HG02973 (cell line): ENCODE results near the gene HECTD4.

Experiments used
- ATAC-seq: cut with Tn5 transposase; IDR thresholded peaks from one replicate; pipeline ENCODE4 v1.9.1; 2021; ENCODE audit warnings: moderate library complexity; ENCODE audit not compliant: unreplicated experiment

The HECTD4 gene

DNA sequence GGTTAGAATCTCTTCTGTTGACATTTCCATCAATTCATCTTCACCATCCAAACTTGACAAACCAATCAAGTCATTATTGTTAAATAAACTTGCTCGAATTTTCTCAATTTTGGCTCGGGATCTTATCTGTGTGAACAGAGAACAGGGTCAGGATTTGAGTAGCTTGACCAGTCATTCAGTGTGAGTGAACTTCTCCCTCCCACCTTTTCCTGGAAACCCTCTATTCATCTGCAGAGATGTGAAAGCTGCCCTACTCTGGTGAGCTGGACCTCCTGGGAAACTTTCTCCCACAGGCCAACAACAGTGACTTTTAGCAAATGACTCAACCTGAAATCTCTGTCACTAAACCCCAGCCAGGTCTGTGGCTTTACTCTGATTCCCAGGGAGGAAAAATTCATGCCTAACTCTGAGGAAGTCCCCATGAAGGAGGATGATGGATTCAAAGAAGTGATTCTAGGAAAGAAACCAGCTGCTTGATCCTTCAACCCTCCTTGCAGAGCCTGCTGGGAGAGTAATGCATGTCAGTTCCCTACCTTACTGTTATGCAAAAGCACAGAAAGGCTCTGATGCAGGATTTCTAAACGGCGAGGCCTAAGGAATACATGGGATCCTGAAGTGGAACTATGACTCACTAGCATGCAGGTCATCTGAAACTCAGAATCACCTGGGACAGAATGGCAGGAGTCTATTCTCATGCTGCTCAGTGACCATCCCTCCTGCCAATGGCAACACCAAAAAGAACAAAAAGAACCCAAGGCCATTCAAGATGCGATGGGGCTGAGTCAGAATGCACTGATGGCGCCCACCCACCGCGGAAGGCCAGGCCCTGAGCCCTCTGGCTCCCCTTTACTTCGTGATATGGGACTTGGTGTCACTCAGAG lies 198.8 kb downstream of the HECTD4 start:
- no peak for ATAC-seq

DNA sequence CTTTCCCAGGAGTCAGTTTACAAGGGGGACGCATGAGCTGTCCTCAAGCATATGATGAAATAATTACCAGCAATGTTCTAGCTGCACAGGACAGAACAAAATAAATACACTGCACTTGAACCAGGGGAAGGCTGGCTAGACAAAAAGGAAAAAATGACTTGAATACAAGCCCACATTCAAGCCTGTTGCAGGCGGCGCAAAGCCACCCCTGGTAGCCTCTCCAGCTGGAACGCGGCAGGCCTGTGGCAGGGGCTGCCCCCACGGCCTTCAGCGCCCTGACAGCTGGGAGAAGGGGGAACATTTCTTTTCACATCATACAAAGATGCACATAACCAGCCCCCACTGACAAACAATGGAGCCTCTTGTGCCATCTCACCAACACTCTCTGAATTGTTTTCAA lies 199.7 kb downstream of the HECTD4 start:
- ATAC-seq, result no peak

DNA sequence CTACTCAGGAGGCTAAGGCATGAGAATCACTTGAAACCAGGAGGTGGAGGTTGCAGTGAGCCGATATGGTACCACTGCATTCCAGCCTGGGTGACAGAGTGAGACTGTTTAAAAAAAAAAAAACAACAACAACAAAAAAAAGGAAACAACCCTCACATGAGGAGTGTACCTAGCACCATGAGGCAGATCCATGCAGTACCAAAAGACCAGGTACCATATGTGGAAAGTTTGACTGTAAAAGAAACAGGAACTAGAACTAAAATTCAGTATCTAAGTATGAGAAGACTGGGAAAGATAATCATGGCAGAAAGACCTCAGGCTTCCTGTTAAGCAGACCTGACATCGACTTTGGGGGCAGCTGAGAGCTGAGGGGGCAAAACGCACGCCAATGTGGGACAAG lies 201.8 kb downstream of the HECTD4 start:
- no peak for ATAC-seq

DNA sequence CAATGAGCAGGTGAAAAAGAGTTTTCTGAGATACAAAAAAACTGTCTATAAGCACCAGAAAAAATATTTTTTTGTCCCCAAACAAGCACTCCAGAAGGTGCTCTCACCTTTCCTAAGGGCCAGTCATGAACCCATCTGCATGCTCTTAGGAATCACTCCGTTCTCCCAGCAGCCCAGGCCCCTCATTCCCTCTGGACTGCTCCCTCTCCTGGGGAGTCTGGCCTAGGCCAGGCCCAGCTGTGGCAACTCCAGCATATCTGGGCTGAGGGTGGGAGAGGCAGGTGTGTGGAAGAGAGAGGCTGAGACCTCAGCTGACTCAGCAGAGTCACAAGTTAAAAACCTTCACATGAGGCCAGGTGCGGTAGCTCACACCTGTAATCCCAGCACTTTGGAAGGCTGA lies 202.3 kb downstream of the HECTD4 start:
- ATAC-seq, result no peak

DNA sequence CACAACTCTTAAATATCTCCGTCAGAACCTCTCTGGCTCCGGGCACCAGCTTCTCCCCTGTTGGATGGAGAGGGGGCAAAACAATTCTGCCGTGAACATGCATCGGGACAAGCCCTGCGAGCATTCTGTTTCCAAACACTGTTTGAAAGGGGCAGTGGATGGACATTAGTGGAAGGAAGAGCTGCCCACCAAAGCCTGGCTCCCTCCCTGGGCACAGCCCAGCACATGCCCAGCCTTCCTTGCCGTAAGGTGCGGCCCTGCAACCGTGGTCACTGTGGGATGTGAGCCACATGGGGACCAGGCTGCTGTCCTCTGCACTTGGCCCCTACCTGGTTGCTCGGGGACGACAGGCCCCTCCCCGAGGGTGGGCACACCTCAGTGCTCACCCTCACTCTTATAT lies 202.9 kb downstream of the HECTD4 start:
- no peak for ATAC-seq

DNA sequence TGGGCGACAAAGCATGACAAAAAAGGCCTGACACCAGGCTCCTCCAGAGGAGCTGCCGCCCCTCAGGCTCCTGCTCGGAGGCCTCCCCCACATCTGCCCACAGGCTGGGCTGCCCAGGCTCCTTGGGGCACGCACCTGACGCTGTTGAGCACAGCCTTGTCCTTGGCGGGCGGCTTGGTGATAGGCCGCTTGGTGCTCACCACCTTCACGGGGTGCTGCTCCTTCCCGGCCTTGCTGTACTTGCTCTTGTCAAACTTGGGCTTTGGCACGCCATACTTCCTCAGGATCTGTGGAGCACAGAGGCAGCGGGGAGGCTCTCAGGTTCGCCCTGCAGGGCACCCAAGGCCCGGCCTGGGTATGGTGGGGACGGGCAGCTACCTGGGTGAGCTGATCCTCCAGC lies 203.4 kb downstream of the HECTD4 start:
- no peak for ATAC-seq

DNA sequence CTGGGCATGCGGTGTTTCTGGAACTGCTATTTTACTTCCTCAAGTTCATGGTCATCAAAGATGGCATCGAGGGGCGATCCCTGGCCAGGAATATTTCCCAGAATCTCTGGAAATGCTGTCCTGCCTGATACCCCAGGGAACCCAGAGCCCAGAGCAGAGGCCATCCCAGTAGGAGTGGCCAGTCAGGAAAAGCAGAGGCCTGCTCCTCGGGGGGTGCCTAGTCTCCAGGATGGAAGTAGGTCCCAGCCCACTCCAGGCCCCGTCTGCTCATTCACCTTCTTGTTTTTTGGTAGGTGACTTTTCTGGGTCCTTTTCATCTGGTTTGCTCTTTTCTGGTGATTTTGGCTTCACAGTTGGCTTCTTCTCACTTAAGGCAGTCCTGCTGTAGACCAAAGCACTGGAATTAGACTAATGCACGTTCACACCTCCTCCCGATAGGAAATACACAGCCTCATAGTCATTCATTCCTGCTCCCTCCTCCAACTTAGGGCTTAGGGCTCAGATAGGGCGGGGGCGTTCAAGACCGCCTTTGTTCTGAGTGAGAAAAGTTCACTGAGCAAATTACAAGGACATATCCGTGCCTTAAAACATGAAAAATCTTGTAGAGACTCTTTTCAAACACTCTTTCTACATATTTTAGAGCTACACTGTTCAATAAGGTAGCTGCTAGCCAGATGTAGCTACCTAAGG lies 205.8 kb downstream of the HECTD4 start:
- no peak for ATAC-seq

DNA sequence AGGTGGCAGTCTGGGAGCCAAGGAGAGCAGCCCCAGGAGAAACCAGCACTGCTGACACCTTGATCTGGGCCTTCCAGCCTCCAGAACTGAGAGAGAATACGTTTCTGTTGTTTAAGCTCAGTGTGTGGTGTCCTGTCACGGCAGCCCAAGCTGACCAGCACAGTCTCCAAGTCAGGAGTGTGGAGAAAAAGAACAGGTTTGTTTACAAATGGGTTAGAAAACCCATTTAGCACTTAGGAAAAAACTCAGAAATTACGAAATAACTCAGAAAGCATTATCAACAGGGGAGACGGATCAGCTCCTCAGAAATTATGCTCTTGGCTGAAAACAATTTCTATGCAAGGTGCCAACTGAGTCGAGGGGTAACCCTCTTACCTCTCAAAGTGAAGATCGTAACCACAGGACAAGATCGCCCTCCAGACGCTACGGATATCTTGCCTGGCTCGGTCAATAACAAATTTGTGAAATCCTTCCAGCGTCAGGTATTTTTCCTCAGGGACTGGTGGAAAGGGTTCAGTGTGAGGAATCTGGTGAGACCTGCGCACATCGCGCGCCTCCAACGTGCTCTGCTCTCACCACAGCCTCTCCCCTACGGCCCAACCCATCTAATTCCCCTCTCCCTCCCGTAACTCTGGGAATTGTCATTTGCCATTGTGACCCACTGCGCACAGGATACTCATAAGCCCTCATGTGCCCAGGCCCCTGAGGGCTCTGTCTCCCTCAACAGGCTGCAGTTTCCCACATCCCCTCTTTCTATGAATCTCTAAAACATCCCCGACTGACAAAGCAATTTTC lies 206.7 kb downstream of the HECTD4 start:
- no peak for ATAC-seq

DNA sequence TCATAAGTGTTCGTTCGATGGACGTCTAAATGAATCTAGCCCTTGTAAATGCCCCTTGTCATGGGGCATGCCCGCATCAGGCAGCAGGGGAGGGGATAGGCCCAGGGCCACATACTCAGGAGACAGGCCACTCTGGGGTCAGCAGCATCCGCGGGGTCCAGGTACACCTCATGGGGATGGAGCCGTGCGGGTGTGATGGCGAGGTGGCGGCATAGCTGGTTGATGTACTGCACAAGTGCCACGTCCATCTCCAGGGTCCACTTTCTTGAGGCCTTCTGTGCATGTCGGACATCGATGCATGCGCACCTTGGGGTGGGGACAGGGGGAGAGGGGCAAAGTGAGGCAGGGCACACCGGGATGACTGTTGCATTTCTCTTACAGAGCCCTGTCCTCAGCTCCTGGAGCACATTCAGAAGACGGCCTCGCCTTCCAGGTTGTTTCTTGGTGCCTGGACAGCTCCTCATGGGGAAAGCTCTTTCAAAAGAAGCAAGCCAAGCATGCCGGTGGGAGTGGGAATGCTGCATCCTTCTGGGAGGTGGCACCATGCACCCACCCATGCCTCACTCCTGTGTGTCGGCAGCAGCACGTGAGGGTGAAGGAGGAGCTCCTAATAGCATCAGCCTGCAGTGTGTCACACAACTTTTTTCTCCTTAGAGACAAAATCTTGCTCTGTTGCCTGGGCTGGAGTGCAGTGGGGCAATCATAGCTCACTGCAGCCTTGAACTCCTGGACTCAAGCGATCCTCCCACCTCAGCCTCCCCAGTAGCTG lies 209.5 kb downstream of the HECTD4 start:
- ATAC-seq, result no peak

DNA sequence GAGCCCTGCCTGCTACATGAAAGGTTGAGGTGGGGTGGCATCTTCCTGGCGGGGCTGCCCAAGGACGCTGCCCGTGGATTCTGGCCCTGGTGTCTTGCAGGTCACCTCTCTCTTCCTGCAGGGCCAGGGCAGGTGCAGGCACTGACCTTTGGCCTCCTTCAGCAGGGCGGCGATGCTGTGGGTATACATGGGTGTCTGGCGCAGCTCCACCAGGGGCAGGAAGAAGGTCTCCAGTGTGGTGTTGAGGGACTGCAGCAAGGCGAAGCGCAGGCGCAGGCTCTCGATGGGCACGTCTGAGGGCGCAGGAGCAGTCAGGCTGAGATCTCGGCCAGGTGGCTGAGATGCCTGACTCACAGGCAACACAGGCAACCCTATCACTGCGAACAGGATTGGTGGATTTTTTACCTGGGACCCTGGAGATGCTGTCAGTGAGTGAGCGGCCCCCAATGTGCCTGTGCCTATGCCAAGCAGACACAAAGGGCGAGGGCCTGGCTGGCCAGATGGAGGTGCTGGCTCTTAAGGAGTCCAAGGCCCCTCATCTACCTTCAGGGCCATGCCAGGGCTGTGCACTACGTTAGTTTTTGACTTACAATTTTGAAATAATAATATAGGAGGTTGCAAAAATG lies 211.1 kb downstream of the HECTD4 start:
- ATAC-seq, result no peak

DNA sequence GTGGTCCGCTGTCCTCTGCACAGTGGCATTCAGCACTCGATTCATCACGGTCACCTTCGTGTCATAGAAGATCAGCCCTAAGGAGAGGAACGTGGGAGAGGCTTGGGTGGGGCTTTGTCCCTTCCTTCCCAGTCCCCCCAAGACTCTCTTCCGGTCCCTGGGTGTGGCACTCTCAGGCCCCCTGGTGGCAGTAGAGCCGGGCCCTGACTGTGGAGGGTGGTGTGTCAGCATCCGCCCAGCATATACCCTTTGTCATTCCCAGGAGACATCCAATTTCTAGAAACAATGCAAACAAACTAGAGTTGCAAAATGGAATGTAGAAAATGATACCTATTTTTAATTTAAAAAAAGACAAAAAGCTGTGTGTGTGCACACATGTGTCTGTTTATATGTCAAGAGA lies 211.9 kb downstream of the HECTD4 start:
- no peak for ATAC-seq

DNA sequence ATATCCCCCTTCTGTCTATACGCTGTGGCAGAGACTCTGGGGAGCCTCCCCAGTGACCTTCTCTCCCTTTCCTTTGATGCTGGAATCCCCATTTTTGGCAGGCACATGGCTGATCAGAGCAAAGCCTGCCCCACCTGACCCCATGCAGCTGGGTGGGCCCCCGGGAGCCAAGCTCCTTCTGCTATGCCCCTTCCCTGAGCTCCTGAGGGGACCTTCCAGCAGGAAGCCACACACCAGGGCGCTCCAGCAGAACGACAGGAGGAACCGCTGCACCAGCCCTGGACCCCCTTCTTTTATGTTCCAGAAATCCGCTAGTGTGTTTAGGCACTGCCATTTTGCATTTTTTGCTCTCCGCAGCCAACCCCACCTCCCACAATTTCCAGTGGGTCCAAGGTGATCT lies 212.3 kb downstream of the HECTD4 start:
- no peak for ATAC-seq

DNA sequence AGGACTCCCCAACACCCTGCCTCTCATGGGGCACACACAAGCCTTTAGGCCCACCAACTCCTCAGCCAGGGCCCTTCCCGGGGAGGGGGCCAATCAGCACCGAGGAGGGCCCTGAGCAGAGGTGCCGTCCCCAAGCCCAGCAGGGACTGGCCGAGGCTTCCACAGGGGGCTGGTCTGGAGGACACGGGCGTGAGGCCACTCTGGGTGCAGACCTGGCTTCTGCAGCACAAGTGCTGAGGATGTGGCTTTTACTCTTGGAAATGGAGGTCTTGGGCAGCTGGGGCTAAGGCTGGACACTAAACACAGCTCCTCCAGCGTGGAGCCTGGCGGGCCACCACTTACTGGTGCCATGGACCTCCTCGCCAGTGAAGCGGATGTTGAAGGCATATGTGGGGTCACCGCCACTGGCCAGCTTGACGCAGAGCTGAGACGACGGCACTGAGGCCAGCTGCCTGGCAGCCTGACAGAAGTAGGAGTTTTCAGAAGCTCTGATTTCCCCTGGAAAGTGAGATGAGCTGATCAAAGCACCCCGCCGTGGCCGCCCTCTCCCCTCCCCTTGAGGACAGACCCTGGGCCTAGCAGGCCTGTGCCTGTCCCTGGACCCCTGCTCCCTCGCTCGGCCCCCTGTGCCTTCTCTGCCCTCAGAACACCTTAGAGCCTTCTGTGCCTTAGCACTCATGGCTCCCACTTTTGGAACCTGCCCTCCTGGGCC lies 212.9 kb downstream of the HECTD4 start:
- ATAC-seq, result no peak

DNA sequence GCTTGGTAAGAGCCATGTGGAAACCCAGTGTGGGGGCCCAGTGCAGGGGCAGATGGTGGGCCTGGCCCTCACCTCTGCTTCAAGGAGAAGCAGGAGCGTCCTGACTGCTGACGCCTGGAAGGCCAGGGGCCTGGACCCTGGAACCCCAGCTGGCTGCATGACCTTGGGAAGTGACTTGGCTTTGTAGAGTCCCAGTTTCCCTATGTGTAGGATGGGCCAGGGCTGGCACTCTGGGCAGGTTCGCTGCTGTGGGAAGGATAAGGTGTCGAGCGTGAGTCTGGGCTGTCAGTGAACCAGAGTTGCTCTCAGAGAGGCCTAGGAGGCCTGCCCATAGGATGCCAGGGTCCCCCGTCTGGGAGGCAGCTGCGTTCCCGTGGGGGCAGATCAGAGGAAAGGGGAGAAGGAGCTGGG lies 213.7 kb downstream of the HECTD4 start:
- no peak for ATAC-seq

DNA sequence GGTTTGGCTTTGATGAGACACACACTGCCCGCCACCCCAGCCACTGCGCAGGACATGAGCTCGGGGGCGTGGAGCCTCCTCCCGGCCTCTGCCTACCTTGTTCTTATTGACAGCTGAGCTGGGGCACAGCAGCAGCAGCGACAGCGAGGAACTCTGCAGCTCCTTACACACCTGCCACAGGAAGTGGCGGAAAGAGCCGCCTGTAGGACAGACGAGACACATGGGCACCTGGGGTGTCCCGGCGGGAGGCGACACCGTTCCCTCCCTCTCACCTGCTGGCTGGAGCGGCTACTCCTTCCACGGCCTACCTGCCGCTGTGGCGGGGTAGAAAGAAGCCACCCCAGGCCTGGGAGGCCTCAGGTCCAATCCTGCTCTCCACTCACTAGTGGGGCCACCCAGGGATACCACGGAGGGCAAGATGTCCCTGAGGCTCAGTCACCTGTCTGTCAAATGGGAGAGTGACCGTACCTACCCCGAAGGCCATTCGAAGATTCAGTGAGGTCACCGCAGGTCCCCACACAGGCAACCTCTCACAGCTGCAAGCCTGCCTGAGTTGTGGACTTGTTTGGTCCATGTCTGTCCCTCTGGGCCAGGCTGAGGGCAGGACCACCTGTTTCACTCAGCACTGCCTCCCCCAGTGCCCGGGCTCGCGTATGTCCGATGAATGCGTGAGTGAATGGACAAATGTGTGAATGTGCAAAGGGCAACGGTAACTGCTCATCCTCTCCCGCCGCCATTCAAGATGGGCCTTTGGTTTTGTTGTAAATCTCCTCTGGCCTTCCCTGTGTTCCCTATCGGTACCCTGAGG lies 214.3 kb downstream of the HECTD4 start:
- no peak for ATAC-seq

DNA sequence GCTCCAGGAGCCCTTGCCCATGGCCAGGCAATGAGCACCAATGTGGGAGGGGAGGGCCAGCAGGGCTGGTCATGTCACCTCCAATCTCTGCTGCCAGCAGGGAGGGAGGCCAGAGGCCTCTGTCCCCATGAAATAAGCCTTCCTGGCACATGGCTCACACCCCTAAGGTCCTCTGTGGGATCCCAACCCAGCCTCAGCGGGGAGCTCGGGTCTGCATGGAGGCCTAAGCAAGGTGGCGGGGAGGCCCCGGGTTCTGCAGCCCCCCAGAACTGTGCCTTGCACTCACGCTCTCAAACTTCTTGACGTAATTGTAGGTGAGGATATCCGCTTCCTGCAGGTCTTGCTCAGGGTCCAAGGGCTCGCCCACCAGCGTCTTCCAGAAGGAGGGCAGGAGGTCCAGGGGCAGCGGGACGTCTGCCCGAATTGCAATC lies 215.2 kb downstream of the HECTD4 start:
- no peak for ATAC-seq

DNA sequence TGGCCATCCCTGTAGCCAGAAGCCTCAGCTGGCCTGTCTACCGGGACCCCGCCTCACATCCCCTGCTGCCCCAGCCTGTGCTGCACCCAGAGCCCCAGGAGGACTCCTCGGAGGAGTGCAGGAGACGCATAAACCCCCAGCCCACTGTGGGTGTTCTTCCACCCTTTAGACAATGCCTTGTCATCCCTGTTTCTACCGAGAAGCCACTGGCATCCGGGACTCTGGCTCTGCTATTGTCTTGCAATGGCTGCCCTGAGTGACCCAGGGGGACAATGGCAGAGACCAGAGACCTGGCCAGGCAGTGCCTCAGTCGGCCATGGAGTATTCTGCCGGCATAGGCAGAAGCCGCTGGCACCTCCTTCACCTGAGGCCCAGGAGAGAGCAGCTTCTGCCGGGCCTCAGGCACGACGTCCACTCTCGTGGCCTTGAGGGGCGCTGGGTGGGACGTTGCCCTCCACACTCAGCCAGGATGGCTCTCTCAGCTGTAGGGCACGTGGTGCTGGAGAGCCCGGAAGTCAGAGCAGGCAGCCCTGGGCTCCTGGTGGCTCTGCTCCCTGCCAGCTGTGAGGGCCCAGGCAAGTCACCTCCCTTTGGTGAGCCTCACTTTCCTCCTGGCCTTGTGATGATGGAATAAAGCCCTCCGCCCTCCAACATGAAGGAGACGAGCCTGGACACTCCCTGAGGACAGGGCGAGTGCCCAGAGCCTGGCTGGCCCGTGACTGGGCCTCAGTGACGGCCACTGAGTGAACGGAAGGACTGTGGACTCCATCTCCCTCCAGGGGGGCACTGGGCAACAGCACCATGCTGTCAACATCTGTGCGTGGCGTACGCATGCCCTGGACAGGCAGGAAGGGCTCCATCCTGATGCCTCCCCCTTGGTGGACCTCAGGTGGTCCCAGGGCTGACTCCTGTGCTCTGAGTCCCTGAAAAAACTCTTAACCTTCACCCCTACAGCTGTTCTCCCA lies 215.9 kb downstream of the HECTD4 start:
- no peak for ATAC-seq

DNA sequence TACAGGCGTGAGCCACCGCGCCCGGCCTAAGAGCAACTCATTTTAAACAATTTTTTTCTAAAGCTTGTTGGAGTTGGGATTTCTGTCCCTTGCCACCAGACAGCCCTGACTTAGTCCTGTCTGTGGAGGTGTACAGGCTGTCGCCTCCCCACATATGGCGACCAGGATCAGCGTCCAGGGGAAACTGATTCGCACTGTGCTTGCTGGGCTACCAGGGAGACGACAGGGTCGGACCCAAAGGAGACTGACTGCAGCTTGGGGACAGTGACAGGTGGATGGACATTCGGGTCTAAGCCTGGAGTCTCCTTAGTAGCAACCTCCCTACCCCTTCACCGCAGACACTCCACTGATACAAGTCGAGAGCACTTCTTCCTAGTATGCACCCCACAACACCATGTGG lies 216.6 kb downstream of the HECTD4 start:
- ATAC-seq, result no peak
